MM.1S (cell line): ENCODE results near the gene CCDC69.

ENCODE experiments used
- DNase-seq: peaks from one replicate; pipeline ENCODE4 v3.0.0-alpha.2; 2015
- H2AFZ ChIP-seq: fragments of 300-600 bp; sonication (generic); 2 replicates; pipeline ENCODE4 v1.6.0; 2016; ENCODE audit warnings: antibody characterized with exemption, low read length
- H3F3A ChIP-seq: fragments of 300-600 bp; sonication (generic); 2 replicates; pipeline ENCODE4 v1.6.1; 2016; ENCODE audit warnings: mild to moderate bottlenecking, antibody characterized with exemption, low read length, moderate library complexity, mixed read lengths; ENCODE audit not compliant: insufficient read depth
- H3K27ac ChIP-seq: fragments of 300-600 bp; sonication (generic); 2 replicates; pipeline ENCODE4 v1.5.1; 2016; ENCODE audit warnings: mild to moderate bottlenecking, low read length
- H3K27me3 ChIP-seq: fragments of 300-600 bp; sonication (generic); replicated peaks from 2 replicates; pipeline ENCODE4 v1.6.0; 2016; ENCODE audit warnings: low read length; ENCODE audit not compliant: insufficient read depth
- H3K36me3 ChIP-seq: fragments of 300-600 bp; sonication (generic); replicated peaks from 2 replicates; pipeline ENCODE4 v1.6.1; 2016; ENCODE audit warnings: mild to moderate bottlenecking, low read length, mixed read lengths; ENCODE audit not compliant: insufficient read depth
- H3K4me1 ChIP-seq: fragments of 300-600 bp; sonication (generic); 2 replicates; pipeline ENCODE4 v1.6.1; 2016; ENCODE audit warnings: low read length, mixed read lengths
- H3K4me2 ChIP-seq: fragments of 300-600 bp; sonication (generic); 2 replicates; pipeline ENCODE4 v1.6.0; 2016; ENCODE audit warnings: low read depth, low read length
- H3K4me3 ChIP-seq: fragments of 300-600 bp; sonication (generic); 2 replicates; pipeline ENCODE4 v1.5.1; 2016; ENCODE audit warnings: low read length, mixed read lengths
- H3K79me2 ChIP-seq: fragments of 300-600 bp; sonication (generic); 2 replicates; pipeline ENCODE4 v1.6.1; 2016; ENCODE audit warnings: mixed run types, low read length, mixed read lengths
- H3K9ac ChIP-seq: fragments of 300-600 bp; sonication (generic); 2 replicates; pipeline ENCODE4 v1.6.1; 2016; ENCODE audit warnings: low read length, mixed read lengths
- H3K9me2 ChIP-seq: fragments of 300-600 bp; sonication (generic); replicated peaks from 2 replicates; pipeline ENCODE4 v1.6.1; 2016; ENCODE audit warnings: mild to moderate bottlenecking, low read length, mixed read lengths; ENCODE audit not compliant: insufficient read depth
- H3K9me3 ChIP-seq: fragments of 300-600 bp; sonication (generic); replicated peaks from 2 replicates; pipeline ENCODE4 v1.6.1; 2016; ENCODE audit warnings: mild to moderate bottlenecking, low read length, mixed read lengths; ENCODE audit not compliant: insufficient read depth
- H4K20me1 ChIP-seq: fragments of 300-600 bp; sonication (generic); 2 replicates; pipeline ENCODE4 v1.6.1; 2016; ENCODE audit warnings: mild to moderate bottlenecking, low read length, moderate library complexity, mixed read lengths; ENCODE audit not compliant: insufficient read depth
- CTCF ChIP-seq: fragments of 300-600 bp; sonication (generic); IDR thresholded peaks from 2 replicates; pipeline ENCODE4 v1.5.1; 2016; ENCODE audit warnings: antibody characterized with exemption, low read length, mixed read lengths
- EZH2 ChIP-seq: fragments of 300-600 bp; sonication (generic); optimal IDR thresholded peaks from 2 replicates; pipeline ENCODE3; 2017; ENCODE audit warnings: low read depth, mild to moderate bottlenecking, antibody characterized with exemption, low read length, mixed read lengths
- EZH2phosphoT487 ChIP-seq: fragments of 300-600 bp; sonication (generic); IDR thresholded peaks from 2 replicates; pipeline ENCODE4 v1.6.1; 2018; ENCODE audit warnings: antibody characterized with exemption, low read length

The CCDC69 gene

DNA sequence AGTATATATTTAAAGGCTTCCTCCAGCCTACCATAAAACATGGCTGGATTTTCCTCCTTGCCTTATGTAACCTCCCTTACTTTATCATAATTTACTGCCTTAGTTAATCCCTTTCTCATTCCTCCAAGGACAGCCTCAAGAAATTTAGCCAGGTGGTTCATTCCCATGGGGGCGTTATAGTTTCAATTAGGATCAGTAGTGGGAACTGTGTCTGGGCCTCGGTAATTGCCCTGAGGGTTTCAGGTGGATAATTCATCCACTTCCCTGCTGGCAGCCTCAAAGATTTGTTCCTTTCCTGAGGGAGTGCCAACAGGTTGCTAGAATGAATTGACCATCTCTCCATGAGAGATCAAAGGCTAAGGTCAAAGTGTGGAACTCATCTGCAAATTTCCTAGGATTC is 24.8 kb upstream of the CCDC69 start:
- Histone ChIP-seq H3K9me3 (no peaks in the 10 kb centered on the region), H3K4me2 (no peak overlapping the region), H3K36me3 (no peaks in the 10 kb centered on the region), H3K9ac (no peak overlapping the region), H3K79me2 (peaks cover 6% of the 10 kb centered on the region), H3F3A (peaks cover 19% of the 10 kb centered on the region), H3K4me3 (no peak overlapping the region), H2AFZ (no peak overlapping the region), H3K9me2 (no peaks in the 10 kb centered on the region), H3K4me1 (peaks cover 8% of the 10 kb centered on the region), H4K20me1 (no peaks in the 10 kb centered on the region), H3K27me3 (no peaks in the 10 kb centered on the region), H3K27ac (no peak overlapping the region)
- TF ChIP-seq EZH2 (no peak), EZH2phosphoT487 (no peak), CTCF (no peak)
- no peak for DNase-seq

DNA sequence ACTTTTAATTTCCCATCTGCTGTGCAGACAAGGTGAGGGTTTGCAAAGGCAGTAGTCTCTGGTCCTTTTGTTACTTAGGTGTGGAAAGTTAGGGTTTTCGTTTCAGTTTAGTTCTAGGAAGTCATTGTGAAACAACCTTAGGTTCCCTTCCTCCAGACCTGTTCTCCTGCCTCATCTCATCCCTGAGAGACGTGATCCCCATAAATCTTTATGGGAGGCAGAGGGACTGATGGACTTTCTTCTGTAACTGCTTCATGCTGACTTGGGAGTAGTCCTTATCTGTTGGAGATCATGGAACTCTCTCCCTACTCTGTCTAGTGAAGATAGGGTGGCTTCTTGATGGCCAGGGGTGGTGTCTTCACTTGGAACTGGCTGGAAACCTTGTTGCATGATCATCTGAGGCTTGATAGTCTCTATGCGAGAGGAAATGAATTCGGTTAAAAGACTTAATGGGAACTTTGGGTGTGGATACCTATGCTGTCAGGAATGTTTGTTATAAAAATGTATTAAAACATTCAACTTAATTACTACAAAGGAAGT is 21.9 kb upstream of the CCDC69 start:
- Histone ChIP-seq H3K27me3 (no peaks in the 10 kb centered on the region), H2AFZ (no peak overlapping the region), H3K36me3 (no peaks in the 10 kb centered on the region), H3K27ac (no peak overlapping the region), H3K4me3 (no peak overlapping the region), H3F3A (peaks cover 5% of the 10 kb centered on the region; the same call in 1 of the 2 replicates), H4K20me1 (no peaks in the 10 kb centered on the region), H3K4me1 (no peaks in the 10 kb centered on the region; the same call in 1 of the 2 replicates), H3K79me2 (no peaks in the 10 kb centered on the region), H3K4me2 (no peak overlapping the region), H3K9ac (no peak overlapping the region), H3K9me2 (no peaks in the 10 kb centered on the region), H3K9me3 (no peaks in the 10 kb centered on the region)
- TF ChIP-seq EZH2 (no peak), CTCF (no peak), EZH2phosphoT487 (no peak)
- DNase-seq = no peak

- Histone ChIP-seq H3K9me3 (no peaks in the 10 kb centered on the region), H4K20me1 (no peaks in the 10 kb centered on the region), H3K9me2 (no peaks in the 10 kb centered on the region), H3K36me3 (no peaks in the 10 kb centered on the region), H3K9ac (no peak overlapping the region), H3K79me2 (no peaks in the 10 kb centered on the region), H3K4me2 (no peak overlapping the region), H3K4me3 (no peak overlapping the region), H3K27ac (no peak overlapping the region), H2AFZ (no peak overlapping the region), H3K27me3 (no peaks in the 10 kb centered on the region), H3K4me1 (peaks cover 3% of the 10 kb centered on the region; the same call in 1 of the 2 replicates), H3F3A (no peaks in the 10 kb centered on the region)
- TF ChIP-seq EZH2 = no peak
- TF ChIP-seq CTCF = no peak
- TF ChIP-seq EZH2phosphoT487 = no peak
- no peak for DNase-seq
Measured at GRCh38 chr5:151244206-151244605, 20.3 kb upstream of the CCDC69 start.
